ENCODE results near the gene TMED1.
A peak's percentile ranks its signal among the peaks of the same experiment; 100 is the strongest.

Gene TMED1

GRCh38 chr19:10809651-10810285, 26.2 kb downstream of the TMED1 start:
- no peak for DNase-seq
- no peak for ATAC-seq

DNA sequence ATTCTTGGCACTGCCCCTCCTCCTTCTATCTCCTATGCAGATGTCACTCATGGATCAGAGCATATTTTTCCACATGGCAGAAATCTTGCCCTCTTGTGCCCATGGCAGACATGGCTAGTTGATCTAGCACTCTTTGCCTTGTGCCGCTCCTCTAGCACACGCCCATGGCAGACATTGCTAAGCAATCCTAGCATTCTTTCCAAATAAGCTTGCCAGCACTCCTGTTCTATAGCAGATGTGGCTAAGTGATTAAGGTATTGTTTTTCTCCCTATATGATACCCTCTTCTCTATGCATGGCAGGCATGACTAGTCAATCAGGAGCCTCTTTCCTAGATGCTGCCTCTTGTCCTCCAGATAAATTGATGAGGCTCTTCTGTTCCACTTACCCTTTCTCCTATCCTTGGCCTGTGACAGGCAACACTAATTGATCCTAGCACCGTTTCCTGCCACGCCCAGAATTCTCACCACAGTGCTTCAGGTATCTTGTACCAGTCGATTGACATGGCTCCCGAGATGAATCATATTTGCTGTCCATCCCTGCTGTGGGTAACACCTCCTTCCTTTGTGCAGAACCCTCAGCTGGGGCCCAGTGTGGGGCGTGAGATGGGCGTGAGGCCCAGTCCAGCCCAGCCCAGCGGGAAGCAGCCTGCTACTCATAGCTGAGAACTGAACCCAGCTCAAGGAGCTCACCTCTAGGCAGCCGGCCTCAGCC, 26.9 kb downstream of the TMED1 start:
- DNase-seq (peak; percentile 30), ATAC-seq (peak; percentile 53)

DNA sequence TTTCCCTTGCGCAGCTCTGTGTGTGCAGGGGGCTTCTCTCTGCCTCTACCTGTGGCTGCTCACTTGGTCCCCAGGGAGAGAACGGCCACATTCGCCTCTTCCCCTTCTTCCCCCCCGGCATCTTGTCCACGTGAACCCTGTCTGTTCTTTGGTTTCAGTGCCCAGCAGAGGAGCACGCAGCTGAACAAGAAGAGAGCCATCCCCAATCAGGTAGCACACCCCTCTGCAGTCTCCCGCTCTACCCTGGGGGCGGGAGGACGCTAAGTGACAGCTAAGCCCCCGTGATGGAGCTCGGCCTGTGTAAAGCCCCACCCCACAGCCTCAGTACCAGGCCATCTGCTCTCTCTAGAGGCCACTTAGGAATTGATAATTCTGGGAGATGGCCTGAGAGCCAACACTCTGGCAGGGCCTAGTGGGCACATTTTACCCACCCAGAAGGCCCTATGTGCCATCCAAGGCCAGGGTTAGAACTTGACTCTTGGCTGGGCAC, 30.2 kb downstream of the TMED1 start:
- ATAC-seq (no peak), DNase-seq (no peak)

DNA sequence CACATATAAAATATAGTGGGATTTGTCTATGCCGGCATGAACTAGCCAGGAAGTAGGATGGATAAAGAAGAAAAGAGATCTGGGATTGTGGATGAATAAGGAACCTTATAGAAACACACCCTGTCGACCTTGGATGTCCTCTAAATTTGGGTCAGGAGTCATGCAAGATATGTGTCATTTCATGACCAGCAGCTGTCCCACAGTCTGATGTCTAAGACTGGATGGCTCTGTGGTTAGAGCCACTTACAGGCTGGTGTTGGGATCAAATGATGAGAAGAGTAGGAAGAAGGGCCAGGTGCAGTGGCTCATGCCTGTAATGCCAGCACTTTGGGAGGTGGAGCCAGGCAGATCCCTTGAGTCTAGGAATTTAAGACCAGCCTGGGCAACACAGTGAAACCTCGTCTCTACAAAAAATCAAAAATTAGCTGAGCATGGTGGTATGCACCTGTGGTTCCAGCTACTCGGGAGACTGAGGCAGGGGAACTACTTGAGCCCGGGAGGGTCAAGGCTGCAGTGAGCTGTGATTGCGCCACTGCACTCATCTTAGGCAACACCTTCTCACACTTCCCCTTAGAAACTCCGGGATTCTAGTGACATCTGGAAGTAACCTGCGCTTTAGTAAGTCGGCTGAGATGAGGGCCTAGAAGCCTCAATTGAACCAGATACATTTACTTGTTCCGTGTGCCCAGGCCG, 30.8 kb downstream of the TMED1 start:
- no peak for DNase-seq
- no peak for ATAC-seq

- no peak for DNase-seq
- no peak for ATAC-seq
Measured at GRCh38 chr19:10803252-10803651, 32.8 kb downstream of the TMED1 start.

DNA sequence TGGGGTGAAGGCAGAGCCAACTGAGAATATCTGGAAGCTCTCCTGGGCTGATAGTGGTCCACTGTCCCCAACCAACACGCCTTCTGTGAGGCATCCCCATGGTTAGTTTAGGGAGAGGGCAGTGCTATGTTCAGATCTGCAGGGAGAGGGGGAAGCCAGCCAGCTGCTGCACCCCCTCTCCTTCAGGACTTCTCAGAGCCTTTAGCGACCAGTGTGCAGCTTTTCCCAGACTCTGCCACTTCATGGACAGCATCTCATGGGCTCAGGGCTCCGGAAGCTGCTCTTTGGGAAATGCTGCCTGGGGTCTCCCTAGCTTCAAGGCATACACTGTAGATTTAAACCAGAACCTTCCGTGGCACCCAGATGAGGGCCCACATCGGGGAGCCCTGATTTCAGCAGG, 33.5 kb downstream of the TMED1 start:
- DNase-seq = no peak
- no peak for ATAC-seq

- DNase-seq = no peak
- no peak for ATAC-seq
Measured at GRCh38 chr19:10800488-10800887, 35.5 kb downstream of the TMED1 start.

DNA sequence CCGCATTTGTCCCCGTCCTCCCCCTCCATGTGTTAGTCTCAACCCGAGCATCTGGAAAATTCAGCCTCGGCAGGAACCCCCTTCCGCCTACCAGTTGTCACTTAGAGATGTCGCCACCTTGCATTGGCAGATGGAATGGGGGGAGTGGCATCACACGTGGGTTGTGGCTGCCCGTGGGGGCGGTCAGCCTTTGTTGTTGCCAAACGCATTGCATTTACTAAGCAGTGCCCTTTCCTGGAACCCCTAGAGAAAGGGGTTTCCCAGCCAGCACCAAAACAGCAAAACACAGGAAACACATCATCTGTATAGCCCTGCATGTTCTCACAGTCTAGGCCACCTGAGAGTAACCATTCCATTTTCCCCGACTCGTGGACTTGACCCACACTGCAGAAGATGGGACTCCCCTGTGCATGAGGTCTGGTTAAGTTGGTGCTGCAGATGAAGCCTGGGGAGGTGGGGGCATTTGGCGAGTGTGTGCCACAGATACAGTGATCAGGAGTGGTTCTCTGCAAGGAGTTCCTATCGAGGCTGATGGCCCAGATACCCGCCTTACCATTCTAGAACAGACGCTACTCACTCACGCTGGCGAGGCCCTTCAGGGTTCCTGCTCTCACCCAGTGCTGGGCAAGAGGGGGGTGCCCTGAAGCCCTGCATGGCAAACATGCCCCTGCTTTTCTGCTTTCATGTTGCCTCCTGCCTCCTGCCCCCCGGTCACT, 38.3 kb downstream of the TMED1 start:
- DNase-seq (peak; percentile 90), ATAC-seq (peak; percentile 96)

DNA sequence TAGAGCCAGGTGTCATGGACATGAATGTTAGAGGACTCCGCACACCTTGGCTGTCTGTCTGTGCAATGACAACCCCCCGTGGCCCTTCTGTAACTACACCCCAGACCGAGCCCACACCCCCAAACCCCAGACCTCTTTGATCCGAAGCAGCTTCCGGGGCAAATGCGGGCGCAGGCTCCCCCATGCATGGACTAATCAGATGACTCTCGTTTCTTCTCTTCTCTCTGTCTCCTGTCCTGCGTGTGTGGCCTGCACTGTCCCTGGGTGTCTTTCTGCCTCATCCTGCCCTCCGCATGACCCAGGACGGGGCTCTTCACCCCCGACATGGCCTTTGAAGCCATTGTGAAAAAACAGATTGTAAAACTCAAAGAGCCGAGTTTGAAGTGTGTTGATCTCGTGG, 38.9 kb downstream of the TMED1 start:
- DNase-seq (peak; percentile 32), ATAC-seq (peak; percentile 26)

DNA sequence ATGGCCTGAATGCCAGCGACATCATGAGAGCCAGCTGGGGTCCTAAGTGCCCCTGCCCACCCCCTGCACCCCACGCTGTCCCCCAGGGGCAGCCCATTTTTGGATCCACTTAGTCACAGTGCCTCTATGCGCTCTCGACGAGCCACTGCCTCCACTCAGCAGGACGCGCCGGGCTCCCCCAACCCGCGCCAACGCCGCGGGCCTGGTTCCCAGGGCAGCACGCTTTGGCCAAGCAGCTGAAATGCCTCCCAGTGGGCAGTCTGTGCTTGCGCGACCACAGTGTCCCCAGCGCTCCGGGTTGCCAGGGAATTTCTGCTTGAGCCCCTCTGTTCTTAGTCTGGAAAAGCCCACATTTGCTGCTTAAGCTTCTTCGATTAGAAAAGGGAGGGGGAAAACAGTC, 39.4 kb downstream of the TMED1 start:
- no peak for ATAC-seq
- no peak for DNase-seq

- ATAC-seq = no peak
- DNase-seq = no peak
Measured at GRCh38 chr19:10789866-10790265, 46.1 kb downstream of the TMED1 start.

- ATAC-seq (no peak), DNase-seq (no peak)
Measured at GRCh38 chr19:10788146-10788545, 47.9 kb downstream of the TMED1 start.

DNA sequence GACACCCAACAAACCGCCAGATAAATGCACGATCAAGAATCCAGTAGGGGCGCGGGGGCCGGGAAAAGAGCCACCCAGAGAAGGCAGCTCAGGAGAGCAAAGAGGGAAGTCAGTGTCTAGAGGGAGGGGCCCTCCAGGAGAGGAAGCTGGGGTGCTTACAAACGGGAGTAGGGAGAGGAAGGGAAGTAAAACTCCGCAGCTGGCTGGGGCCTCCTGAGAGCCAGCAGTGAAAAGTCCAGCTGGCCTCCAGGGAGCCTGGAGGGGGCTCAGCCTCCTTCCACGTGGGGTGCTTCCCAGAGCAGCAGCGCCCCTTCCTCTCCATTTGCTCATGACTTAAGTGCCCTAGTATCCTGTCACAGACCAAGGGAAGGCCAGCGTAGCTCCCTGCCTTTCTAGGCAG, 51.8 kb downstream of the TMED1 start:
- ATAC-seq (no peak), DNase-seq (no peak)

DNA sequence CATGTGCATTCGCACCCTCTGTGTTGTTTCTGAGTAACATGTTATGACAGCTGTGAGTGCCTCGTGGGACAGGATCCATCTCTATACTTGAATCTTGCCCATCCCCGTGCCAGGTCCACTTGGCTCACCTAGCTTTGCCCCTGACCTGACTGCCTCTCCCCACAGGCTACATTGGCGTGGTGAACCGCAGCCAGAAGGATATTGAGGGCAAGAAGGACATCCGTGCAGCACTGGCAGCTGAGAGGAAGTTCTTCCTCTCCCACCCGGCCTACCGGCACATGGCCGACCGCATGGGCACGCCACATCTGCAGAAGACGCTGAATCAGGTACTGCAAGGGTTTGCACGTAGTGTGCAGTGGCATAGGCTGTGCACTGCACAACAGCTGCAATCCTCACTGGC, 53.2 kb downstream of the TMED1 start:
- ATAC-seq = no peak
- no peak for DNase-seq
